ENCODE measurements around the gene ZAR1.

Gene ZAR1

GRCh38 chr4:48490680-48491513, 845 bp downstream of the ZAR1 start:
- no peak for DNase-seq

GRCh38 chr4:48491514-48492176, 1.6 kb downstream of the ZAR1 start:
- no peak for DNase-seq

GRCh38 chr4:48493452-48494100, 3.5 kb downstream of the ZAR1 start:
- DNase-seq: no peak

- no peak for DNase-seq
These were observed 5.9 kb downstream of the ZAR1 start for GRCh38 chr4:48495941-48496340.

- DNase-seq: no peak
These were observed 8.8 kb downstream of the ZAR1 start for GRCh38 chr4:48498895-48499294.

GRCh38 chr4:48499551-48500066, 9.6 kb downstream of the ZAR1 start:
- DNase-seq: no peak

- DNase-seq: no peak
These were observed 13.4 kb downstream of the ZAR1 start for GRCh38 chr4:48503233-48504025.

GRCh38 chr4:48504026-48504330, 13.9 kb downstream of the ZAR1 start:
- DNase-seq: no peak

GRCh38 chr4:48504352-48504751, 14.3 kb downstream of the ZAR1 start:
- DNase-seq: no peak

- no peak for DNase-seq
These were observed 16.7 kb downstream of the ZAR1 start for GRCh38 chr4:48506716-48507115.

- no peak for DNase-seq
These were observed 19.5 kb downstream of the ZAR1 start for GRCh38 chr4:48509543-48509942.

GRCh38 chr4:48518143-48518542, 28.1 kb downstream of the ZAR1 start:
- DNase-seq: no peak

GRCh38 chr4:48526406-48526805, 36.4 kb downstream of the ZAR1 start:
- DNase-seq: no peak

- DNase-seq: no peak
These were observed 48.3 kb downstream of the ZAR1 start for GRCh38 chr4:48538358-48538757.

GRCh38 chr4:48539597-48539996, 49.5 kb downstream of the ZAR1 start:
- no peak for DNase-seq

GRCh38 chr4:48542888-48543287, 52.8 kb downstream of the ZAR1 start:
- no peak for DNase-seq

- DNase-seq: no peak
These were observed 53.7 kb downstream of the ZAR1 start for GRCh38 chr4:48543796-48544195.
